GM23248 (cell line): ENCODE measurements around the gene ALDH7A1.

ENCODE experiments used
- EZH2 ChIP-seq: fragments of 200-600 bp; sonication (generic); IDR thresholded peaks from 2 replicates; pipeline ENCODE4 v1.6.1; 2018; ENCODE audit warnings: antibody characterized with exemption, mild to moderate bottlenecking; ENCODE audit not compliant: insufficient read depth, poor library complexity, severe bottlenecking
- EZH2phosphoT487 ChIP-seq: fragments of 200-600 bp; sonication (generic); IDR thresholded peaks from 2 replicates; pipeline ENCODE4 v1.6.1; 2018; ENCODE audit warnings: antibody characterized with exemption, moderate library complexity, mild to moderate bottlenecking, low read depth; ENCODE audit not compliant: insufficient read depth

- TF ChIP-seq EZH2 (no peak), EZH2phosphoT487 (no peak)
Measured at GRCh38 chr5:126509339-126509738, 85.7 kb downstream of the ALDH7A1 start.
